ENCODE results near the gene CEACAM7.
A peak's percentile ranks its signal among the peaks of the same experiment; 100 is the strongest.

The CEACAM7 gene

DNA sequence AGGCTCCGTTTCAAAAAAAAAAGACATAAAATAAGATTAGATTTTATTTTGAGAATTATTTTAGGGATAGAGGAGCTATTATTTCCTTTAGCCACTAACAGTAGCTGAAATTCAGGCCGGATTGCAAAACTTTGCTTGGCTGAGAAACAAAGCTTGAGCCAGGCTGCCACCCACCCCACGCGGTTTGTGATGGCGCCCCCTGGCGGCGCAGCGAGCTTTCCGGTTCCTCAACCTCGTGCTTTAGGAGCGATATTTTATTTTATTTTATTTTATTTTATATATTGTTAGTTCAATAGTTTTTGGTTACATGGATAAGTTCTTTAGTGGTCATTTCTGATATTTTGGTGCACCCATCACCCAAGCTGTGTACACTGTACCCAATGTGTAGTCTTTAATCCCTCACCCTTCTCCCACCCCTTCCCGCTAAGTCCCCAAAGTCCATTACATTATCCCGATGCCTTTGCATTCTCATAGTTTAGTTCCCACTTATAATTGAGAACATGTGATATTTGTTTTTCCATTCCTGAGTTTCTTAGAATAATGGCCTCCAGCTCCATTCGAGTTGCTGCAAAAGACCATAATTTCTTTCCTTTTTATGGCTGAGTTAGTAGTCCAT lies 41.4 kb downstream of the CEACAM7 start:
- peak; percentile 13 to 29 for DNase-seq

DNA sequence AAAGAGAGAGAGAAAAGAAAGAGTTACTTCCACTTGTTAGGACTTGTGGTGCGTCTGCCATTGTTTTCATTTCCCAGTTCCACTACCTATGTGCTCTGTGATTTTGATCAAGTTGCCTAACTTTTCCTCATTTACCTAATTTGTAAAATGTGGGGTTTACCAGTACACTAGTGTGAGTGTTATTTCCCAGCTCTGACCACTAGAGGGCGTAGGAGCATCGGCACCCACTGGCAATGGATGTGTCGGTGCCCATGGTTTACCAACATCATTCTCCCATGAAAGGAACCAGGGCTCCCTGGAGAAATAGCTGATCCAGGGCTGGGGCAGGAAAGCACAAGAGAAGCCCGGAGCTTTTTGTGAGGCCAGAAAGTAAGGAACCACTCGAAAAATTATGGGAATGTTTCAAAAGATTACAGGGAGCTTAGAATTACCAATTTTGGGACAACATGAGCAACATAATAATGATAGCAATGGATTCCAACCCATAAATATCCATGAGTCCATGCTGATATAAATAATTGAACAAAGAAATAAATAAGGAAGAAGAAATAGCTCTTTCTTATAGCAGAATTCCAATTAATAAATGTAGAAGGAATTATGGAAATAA lies 46.1 kb downstream of the CEACAM7 start:
- peak; percentile 63 to 70 for DNase-seq

DNA sequence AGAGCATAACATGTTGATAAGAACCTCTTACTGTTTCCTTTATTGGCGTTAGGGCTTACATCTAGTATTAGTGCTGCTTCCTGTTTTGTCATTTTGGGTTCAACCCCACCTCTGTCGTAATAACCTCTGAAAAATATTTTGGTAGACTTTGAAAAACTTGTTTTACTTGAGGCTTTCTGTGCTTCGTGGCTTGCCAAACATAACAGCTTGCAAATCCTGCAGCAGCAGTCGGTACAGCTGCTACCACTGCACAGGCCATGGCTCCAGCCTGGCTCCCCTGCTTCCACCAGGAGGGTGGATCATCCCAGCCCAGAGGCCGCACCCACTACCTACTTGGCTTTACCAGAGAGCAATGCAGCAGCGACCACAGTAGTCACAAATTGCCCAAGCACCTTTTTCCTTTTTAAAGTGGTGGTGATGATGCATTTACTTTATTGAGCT lies 49.4 kb downstream of the CEACAM7 start:
- DNase-seq: no peak

DNA sequence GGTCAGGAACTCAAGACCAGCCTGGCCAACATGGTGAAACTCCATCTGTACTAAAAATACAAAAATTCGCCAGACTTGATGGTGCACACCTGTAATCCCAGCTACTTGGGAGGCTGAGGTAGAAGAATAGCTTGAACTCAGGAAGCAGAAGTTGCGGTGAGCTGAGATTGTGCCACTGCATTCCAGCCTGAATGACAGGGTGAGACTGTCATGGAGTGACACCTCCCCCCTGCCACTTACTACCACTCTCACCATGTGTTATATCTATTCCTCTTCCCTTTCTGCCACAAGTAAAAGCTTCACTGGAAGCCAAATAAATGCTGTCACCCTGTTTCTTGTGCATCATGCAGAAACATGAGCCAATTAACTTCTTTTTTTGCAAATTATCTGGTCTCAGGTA lies 50.6 kb downstream of the CEACAM7 start:
- no peak for DNase-seq

DNA sequence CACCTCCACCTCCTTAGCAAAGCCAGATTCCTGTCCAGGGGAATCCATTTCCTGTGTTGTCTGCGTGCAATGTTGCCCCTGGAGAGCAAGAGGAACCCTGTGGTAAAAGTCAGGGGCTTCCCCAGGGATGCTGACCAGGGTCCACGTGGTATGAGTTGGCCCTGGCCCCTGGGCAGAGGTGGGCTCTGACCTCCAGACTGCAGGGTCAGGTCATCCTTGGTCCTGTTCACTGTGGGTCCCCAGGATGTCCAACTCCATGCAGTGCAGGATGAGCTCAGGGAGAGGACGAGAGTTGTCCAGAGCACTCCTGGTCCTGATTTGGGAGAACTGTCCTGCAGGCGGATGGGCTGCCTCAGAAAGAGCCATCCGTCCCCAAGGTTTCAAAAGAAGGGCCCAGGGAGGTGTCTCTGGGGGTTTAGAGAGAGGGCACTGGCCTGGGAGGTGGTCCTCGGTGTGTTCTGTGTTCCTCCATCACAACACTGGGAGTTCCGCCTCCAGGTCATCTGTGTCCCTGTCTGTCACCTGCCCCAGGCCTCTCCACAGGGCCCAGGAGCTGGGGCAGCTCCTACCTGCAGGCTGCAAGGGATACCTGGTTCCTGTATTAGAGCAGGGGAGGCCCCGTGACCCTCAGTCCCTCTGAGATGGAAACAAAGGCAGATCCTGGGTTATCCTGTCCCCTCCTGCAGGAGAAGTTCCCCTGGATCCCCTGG lies 59.9 kb downstream of the CEACAM7 start:
- DNase-seq: no peak

DNA sequence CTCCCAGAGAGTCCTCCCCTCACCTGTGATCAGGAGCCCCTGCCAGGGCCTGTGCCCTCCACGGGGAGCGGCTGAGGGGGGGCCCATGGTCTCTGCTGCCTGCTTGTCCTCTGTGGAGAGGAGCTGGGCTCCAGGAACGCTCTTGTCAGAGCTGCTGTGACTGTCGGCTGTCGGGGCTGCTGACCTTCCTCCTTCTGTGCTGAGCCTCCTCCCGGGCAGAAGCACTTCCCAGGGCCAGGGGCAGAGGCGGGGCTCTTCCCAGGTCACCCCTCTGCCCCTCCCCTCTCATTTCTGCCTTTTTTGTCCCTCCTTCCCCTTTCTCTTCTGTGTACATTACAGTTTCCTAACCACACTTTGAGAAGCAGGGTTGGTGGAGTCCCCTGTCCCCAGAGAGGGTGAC lies 61.2 kb downstream of the CEACAM7 start, which contains the start of gene CEACAM4:
TSS of gene CEACAM4 (minus strand) at position 198 of the 400 bp plus-strand sequence. CDS start at position 87, 111 bp downstream.
- no peak for DNase-seq

DNA sequence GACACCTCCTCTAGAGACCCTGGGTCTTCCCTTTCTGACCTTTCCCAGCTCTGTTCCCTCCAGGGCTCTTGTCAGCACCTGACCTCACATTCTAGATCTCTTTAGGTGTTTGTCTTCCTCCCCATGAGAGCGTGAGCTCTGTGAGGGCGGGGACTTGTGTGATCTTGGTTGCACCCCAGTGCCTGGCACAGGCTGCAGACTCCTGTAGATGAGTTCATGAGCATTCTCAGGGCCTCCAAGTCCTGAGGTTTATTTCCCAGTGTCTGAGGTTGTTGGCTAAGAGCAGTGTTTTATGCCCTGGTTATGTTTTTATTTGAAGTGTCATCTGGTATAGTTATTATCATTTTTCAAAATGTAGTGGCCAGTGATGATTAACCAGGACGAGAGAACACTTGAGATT lies 61.8 kb downstream of the CEACAM7 start:
- no peak for DNase-seq

DNA sequence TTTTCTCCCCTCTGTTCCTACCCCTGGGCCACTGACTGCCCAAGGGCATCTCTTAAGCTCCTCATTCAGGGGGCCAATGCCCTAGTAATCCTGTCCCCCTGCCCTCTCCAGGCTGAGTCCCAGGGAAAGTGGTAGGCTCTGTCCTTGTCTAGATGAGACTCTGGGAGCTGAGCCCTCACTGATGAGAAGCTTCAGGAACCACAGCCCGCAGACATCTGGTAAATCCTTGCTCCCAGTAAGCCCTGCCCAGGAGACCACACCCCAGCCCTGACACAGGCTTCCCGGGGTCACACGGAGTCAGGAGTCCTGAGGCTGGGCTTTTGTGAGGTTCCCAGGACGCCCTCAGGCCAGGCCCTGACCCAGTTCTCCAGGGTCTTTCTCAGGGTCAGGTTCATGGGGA lies 63.1 kb downstream of the CEACAM7 start:
- DNase-seq: no peak

DNA sequence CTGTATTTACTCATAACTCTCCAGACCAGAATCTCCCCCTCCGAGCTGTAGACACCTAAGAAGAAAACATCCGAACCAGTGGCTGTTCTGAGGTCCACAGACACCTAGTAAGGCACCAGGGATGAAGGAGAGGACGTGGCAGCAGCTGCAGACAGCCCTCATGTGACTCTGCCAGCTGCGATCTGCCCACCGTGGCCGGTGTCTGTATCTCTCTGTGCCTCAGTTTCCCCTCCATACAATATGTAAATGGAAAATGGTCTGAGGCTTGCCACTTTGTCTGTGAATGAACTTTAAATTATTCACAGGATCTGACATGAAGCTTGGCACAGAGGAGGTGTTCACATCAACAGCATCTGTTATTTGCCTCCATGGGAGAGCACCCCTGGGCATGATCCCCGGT lies 63.6 kb downstream of the CEACAM7 start:
- DNase-seq: no peak

DNA sequence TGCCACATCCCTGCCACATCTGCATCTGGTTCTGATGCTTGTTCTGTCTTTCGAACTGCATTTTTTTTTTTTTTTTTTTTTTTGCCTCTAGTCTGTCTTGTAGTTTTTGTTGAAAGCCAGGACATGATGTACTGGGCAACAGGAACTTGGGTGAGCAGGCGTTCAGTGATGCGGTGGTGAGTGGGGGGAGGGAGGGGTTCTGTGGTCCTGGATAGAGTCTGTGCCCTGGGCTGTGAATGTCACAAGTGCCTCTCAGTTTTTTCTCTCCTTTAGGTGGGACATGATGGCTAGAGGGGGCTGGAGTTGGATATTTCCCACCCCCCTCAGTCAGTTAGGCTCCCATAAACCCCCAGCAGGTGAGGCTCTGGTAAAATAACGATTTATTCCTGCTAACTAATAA lies 64.7 kb downstream of the CEACAM7 start:
- no peak for DNase-seq
